ENCODE measurements around the gene MYH10.

The MYH10 gene

DNA sequence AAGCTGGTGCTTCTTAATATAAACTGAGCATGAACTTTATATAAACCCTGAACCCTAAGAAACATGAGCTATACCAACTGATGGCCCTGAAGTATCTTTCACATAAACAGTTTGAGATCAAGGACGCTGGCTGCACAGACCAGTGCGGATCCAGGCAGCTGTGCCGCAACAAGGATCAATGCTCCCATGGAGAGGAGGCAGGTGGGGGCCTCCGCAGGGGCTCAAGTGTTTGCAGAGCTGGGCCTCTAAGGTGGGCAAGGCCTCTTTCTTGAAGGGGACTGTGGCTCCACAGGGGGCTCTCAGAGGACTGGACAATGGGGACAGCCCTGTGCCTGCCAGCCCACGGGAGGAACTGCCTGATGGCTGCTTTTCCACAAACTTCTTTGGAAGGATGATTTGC lies 148.8 kb downstream of the MYH10 start:
- Histone ChIP-seq H3K79me2 (ENCODE audit: insufficient read depth, low read length) (no peaks in the 10 kb centered on the region), H3K9me3 (ENCODE audit: insufficient read depth, low read length) (no peaks in the 10 kb centered on the region; the same call in 1 of the 2 replicates), H3K4me3 (ENCODE audit: insufficient read depth, low read length, poor library complexity, severe bottlenecking) (no peak overlapping the region), H4K20me1 (ENCODE audit: low read depth, low read length) (no peaks in the 10 kb centered on the region), H3F3A (ENCODE audit: insufficient read depth) (no peaks in the 10 kb centered on the region), H3K36me3 (ENCODE audit: low read length) (peaks cover 19% of the 10 kb centered on the region), H3K9ac (ENCODE audit: low read length) (no peak overlapping the region), H3K27me3 (ENCODE audit: low read length) (no peaks in the 10 kb centered on the region), H3K4me2 (ENCODE audit: low read depth, low read length, poor library complexity, severe bottlenecking) (no peak overlapping the region), H3K9me2 (replicated peaks; ENCODE audit: insufficient read depth, low read length) (no peaks in the 10 kb centered on the region), H2AFZ (ENCODE audit: low read depth, low read length, severe bottlenecking) (no peak overlapping the region), H3K27ac (ENCODE audit: low read depth, low read length) (no peak overlapping the region)
- no peak for TF ChIP-seq EZH2phosphoT487 (conservative IDR thresholded peaks at IDR 0.05; ENCODE audit: low read length)
- TF ChIP-seq CTCF (IDR thresholded peaks at IDR 0.05; ENCODE audit: insufficient read depth, low read length, poor library complexity, severe bottlenecking): no peak

GRCh38 chr17:8481089-8481488 lies 149.4 kb downstream of the MYH10 start:
- Histone ChIP-seq H3F3A (ENCODE audit: insufficient read depth) (no peaks in the 10 kb centered on the region), H3K36me3 (ENCODE audit: low read length) (peaks cover 19% of the 10 kb centered on the region), H2AFZ (ENCODE audit: low read depth, low read length, severe bottlenecking) (no peak overlapping the region), H3K4me3 (ENCODE audit: insufficient read depth, low read length, poor library complexity, severe bottlenecking) (no peak overlapping the region), H3K79me2 (ENCODE audit: insufficient read depth, low read length) (no peaks in the 10 kb centered on the region), H4K20me1 (ENCODE audit: low read depth, low read length) (no peaks in the 10 kb centered on the region), H3K9me3 (ENCODE audit: insufficient read depth, low read length) (no peaks in the 10 kb centered on the region; the same call in 1 of the 2 replicates), H3K9ac (ENCODE audit: low read length) (no peak overlapping the region), H3K27me3 (ENCODE audit: low read length) (no peaks in the 10 kb centered on the region), H3K9me2 (replicated peaks; ENCODE audit: insufficient read depth, low read length) (no peaks in the 10 kb centered on the region), H3K4me2 (ENCODE audit: low read depth, low read length, poor library complexity, severe bottlenecking) (no peak overlapping the region), H3K27ac (ENCODE audit: low read depth, low read length) (no peak overlapping the region)
- TF ChIP-seq EZH2phosphoT487 (conservative IDR thresholded peaks at IDR 0.05; ENCODE audit: low read length) (no peak), CTCF (IDR thresholded peaks at IDR 0.05; ENCODE audit: insufficient read depth, low read length, poor library complexity, severe bottlenecking) (no peak)

DNA sequence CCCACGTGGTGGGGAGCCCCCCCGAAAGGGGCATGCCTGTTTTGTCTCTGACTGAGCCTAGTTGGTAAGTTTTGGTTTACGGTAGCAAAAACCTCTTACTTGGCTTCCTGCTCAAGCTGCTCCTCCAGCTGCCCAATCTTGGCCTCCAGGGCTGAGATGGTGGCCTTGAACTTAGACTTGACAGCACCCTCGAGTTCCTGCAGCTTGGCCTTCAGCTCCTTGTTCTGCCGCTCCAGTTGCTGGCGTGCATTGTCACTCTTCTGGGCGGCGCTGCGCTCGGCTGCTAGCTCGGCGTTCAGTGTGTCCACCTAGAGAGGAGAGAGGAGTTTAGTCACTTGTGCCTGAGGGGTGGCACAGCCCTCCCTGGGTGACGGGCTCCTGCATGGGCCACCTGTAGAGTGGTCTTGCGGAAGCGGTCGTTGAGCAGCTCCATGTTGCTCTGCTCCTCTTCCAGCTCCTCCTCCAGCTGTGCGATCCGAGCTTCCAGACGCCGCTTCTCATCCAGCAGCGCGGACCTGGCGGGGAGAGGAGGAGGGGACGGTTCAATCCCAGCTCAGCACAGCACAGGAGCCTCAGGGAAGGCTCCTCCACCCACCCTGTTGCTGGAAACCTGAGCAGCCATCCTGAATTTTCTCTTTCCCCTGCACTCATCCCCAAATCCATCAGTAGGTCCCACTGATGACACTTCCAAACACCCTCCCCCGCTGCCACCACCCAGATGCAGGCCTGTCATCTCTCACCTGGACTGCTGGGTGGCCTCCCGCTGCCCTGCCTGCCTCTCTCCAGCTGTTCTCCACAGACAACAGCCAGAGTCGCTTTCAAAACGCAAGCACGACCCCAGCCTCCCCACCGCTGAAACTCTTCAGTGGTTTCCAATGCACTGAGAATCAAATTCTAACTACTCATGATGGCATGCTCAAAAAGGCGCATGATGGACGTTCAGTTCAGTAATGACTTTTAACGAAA lies 150.2 kb downstream of the MYH10 start:
- no peaks in the 10 kb centered on the region for H3F3A ChIP-seq (ENCODE audit: insufficient read depth)
- peaks cover 19% of the 10 kb centered on the region for H3K36me3 ChIP-seq (ENCODE audit: low read length)
- no peaks in the 10 kb centered on the region for H4K20me1 ChIP-seq (ENCODE audit: low read depth, low read length)
- H3K79me2 ChIP-seq (ENCODE audit: insufficient read depth, low read length): no peaks in the 10 kb centered on the region
- no peak overlapping the region for H3K9ac ChIP-seq (ENCODE audit: low read length)
- no peak for TF ChIP-seq EZH2phosphoT487 (conservative IDR thresholded peaks at IDR 0.05; ENCODE audit: low read length)
- no peak for TF ChIP-seq CTCF (IDR thresholded peaks at IDR 0.05; ENCODE audit: insufficient read depth, low read length, poor library complexity, severe bottlenecking)
- H3K27me3 ChIP-seq (ENCODE audit: low read length): no peaks in the 10 kb centered on the region
- H3K9me2 ChIP-seq (replicated peaks; ENCODE audit: insufficient read depth, low read length): no peaks in the 10 kb centered on the region
- no peak overlapping the region for H3K4me2 ChIP-seq (ENCODE audit: low read depth, low read length, poor library complexity, severe bottlenecking)
- no peak overlapping the region for H3K27ac ChIP-seq (ENCODE audit: low read depth, low read length)
- H3K4me3 ChIP-seq (ENCODE audit: insufficient read depth, low read length, poor library complexity, severe bottlenecking): no peak overlapping the region
- H3K9me3 ChIP-seq (ENCODE audit: insufficient read depth, low read length): no peaks in the 10 kb centered on the region; the same call in 1 of the 2 replicates
- H2AFZ ChIP-seq (ENCODE audit: low read depth, low read length, severe bottlenecking): no peak overlapping the region
